ENCODE data around the gene PATL1.
"Not testable (repeated sequence)": the region's sequence is repeated elsewhere in the genome, so short reads cannot be mapped to it uniquely, and the experiment has no call there.

The PATL1 gene

DNA sequence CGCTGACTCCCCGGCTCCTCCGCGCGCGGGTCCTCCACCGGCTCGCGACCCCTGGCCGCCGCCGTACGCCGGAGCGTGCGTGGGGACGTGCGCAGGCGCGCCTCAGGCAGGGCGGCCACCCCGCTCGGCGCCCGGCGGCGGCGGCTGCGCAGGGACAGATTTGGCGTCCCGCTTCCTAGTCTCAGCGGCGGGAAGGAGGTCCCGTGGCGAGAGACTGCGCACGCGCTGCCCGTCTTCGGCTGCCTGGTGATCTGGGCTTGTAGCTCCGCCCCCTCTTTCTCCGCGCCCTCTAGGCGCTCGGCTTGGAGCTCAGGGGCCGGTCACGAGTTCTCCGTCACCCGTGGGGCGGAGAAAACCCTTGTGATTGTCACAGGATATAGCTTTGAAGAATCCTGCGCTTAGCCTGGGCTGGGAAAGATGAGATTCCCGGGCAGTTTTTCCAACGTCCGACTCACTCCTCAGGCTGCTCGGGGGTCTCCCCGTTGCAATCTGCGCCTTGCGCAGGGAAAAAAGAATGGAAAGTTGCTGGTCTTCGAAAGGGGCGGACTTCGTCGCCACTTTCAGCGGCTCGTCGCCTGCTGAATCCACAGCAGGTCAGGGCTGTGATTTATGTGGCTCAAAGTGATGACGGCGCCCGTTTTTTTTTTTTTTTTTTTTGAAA lies at the start of gene PATL1:
Gene PATL1 (minus strand): TSS at position 88 of the 661 bp plus-strand sequence. CDS start 142 bp downstream, outside the sequence.
- DNase-seq, result peak; percentile 96

DNA sequence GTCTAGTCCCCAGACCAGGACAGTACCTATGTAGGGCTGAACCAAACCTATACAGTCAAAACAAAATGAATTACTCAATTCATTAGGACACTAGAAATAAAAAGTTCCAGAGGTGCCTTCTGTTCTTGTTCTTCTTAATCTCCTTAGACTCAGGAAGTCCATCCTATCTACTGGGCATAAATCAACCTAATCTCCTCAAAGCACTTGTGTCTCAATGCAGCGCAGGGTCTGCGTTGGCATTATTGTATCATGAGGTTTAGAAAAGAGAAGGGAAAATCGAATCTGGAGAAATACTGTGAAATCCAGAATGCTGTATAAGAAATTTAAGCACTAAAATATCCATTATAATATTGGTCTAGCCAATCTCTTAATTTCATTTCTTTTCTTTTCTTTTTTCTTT lies 47.2 kb upstream of the PATL1 start:
- no peak for DNase-seq

- no peak for DNase-seq
Observed at GRCh38 chr11:59713745-59714144, 44.9 kb upstream of the PATL1 start, which contains the start of gene OR10V1. Gene OR10V1 (minus strand): TSS chr11:59713845. CDS start chr11:59713845, 0 bp downstream.

GRCh38 chr11:59710136-59710847 lies 41.5 kb upstream of the PATL1 start:
- peak; percentile 28 for DNase-seq

DNA sequence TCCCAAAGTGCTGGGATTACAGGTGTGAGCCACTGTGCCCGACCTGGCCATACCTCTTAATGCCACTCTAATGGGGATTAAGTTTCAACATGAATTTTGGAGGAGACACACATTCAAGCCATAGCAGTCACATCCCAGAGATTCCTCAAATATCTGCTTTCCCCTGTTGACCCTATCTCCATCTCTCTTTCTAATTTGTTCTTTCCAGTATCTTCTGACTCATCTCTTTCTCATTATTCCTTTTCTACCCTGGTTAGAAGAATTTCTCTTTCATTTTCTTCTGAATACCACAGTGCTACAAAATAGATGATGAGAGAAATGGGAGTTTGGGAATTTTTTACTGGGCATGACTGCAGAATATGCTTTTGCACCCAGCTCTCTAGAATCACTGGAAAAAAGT lies 39.7 kb upstream of the PATL1 start:
- DNase-seq, result peak; percentile 44

- no peak for DNase-seq
Observed at GRCh38 chr11:59707371-59707770, 38.5 kb upstream of the PATL1 start.

DNA sequence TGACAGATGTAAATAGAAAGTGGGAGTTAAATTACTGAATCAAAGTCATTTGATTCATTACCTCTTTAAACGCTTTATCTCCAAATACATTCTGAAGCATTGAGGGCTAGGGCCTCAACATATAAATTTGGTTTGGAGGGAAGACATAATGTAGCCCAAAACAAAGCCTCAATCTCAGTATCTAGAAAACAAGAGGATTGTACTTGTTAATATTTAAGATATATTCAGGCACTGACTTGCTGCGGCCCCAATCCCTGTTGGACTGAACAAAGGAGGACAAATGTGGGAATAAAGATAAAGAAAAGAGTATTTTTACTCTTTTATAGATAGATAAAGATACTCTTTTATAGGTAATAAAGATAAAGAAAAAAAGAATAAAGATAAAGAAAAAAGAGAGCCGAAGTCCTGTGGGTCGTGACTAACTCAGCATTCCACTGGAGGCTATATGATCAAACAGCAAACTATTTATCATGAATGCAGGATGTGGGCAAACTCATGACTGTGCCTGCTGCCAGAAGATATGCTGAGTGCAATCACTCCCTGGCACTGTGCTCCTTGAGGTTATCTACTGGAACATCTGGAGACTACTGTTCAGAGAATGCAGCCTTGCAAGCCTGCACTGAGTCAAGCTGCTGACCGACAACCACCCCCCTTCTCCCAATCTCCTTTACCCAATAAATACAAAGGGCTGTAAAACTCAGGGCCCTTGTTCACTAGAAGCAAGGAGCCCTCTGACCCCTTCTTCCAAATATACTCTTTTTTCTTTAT lies 37.9 kb upstream of the PATL1 start:
- DNase-seq, result peak; percentile 98

DNA sequence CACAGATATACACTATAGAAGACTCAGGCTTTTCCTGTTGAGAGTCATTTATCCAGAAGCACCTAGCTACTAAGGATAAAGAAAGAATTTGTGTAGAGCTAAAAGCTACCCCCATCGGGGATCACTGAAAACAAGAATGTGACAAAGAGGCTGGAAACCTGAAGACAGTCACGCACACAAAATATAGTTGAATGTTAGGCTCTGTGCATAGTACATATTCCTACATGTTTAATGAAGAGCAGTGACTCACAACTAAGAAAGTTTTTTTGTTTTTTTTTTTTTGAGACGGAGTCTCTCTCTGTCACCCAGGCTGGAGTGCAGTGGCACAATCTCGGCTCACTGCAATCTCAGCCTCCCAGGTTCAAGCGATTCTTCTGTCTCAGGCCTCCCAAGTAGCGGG lies 36.5 kb upstream of the PATL1 start:
- no peak for DNase-seq

- DNase-seq, result not testable (repeated sequence)
Observed at GRCh38 chr11:59703515-59703914, 34.7 kb upstream of the PATL1 start.

GRCh38 chr11:59700157-59700556 lies 31.3 kb upstream of the PATL1 start:
- not testable (repeated sequence) for DNase-seq

DNA sequence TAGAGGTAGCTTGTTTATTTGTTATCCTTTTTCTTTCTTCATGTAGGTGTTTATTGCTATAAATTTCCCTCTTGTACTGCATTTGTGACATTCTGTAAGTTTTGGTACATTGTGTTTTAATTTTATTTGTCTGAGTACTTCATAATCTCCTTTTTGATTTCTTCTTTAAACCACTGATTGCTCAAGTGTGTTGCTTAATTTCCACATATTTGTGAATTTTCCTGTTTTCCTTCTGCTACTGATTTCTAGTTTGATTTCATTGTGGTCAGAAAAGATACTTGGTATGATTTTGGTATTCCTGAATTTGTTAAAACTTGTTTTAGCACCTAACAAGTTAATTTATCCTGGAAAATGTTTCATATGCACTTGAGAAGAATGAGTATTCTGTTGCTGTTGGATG lies 29.7 kb upstream of the PATL1 start:
- DNase-seq, result no peak

DNA sequence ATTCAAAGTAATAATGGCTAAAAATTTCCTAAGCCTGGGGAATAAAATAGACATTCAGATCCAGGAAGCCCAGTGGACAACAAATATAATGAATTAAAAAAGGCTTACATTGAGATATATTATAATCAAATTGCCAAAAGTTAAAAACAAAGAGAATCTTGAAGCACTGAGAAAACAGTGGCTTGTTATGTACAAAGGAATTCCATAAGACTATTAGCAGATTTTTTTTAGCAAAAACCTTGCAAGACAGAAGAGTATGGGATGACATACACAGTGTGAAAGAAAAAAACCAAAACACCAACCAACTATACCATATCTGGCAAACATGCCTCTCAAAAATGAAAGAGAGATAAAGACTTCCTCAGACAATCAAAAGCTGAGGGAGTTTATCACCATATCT lies 24.1 kb upstream of the PATL1 start:
- no peak for DNase-seq

- no peak for DNase-seq
Observed at GRCh38 chr11:59691156-59691555, 22.3 kb upstream of the PATL1 start.

- DNase-seq, result no peak
Observed at GRCh38 chr11:59689015-59689414, 20.2 kb upstream of the PATL1 start.

- not testable (repeated sequence) for DNase-seq
Observed at GRCh38 chr11:59681260-59681725, 12.5 kb upstream of the PATL1 start.

GRCh38 chr11:59680287-59681154 lies 11.7 kb upstream of the PATL1 start:
- DNase-seq, result peak; percentile 60

DNA sequence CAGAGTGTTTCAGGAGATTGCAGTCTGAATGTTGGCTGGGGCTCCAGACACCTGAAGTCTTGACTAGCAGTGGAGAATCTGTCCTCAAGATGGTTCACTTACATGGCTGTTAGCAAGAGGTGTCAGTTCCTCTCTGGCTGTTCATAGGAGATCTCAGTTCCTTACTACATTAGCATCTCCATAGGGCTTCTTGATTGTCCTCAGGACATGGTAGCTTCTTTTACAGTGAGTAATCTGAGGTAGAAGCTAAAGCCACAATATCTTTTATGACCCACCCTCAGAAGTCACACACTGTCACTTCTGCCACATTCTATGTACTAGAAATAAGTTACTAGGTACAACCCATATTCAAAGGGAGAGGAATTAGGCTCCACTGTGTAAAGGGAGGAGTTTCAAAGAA lies 10.5 kb upstream of the PATL1 start:
- no peak for DNase-seq

DNA sequence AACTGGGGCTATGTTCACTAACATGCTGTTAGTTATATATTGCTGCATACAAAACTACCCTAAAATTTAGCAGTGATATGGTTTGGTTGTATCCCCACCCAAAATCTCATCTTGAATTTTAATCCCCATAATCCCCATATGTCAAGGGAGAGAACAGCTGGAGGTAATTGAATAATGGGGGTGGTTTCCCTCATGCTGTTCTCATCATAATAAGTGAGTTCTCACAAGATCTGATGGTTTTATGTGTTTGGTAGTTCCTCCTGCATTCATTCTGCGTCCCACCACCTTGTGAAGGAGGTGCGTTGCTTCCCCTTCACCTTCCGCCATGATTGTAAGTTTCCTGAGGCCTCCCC lies 10.0 kb upstream of the PATL1 start:
- no peak for DNase-seq

- DNase-seq, result no peak
Observed at GRCh38 chr11:59678118-59678812, 9.4 kb upstream of the PATL1 start.

GRCh38 chr11:59676205-59676604 lies 7.4 kb upstream of the PATL1 start:
- DNase-seq, result no peak

DNA sequence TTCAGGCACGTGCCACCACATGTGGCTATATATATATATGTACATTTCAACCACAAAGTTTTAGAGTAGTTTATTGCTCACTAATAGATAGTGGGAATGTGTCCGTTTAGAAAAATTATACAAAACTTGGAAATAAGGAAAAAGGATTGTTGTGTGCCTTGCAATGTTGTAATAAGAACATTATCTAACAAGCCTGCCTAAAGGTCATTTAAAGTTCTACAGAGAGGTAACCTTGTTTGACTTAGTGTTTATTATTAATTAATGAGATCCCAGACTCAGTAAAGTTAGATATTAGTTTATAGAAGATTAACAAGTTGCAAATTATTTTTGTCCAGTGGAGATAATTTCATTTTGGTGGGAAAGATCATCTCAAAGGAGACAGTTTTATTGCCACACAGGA lies 5.5 kb upstream of the PATL1 start:
- DNase-seq, result no peak

- no peak for DNase-seq
Observed at GRCh38 chr11:59673291-59673690, 4.5 kb upstream of the PATL1 start.

Measured in NCI-H226 (cell line).